Activated T-helper 2 cell treated with anti-CD3 and anti-CD28 coated beads, Interferon-gamma antibody, Interleukin-2, Interleukin-4, amounts not matched to agents 10 μg/mL and 5 μg/mL and 100 μg/mL, durations not matched to agents 14 hours and 24 hours and 36 hours (primary cell): ENCODE results near the gene RIN3. TPM values are rescaled to one million over a fixed set of nuclear protein-coding genes. Genes with fewer than 3 reads are reported as not detected.
"Not testable (repeated sequence)": the region's sequence is repeated elsewhere in the genome, so short reads cannot be mapped to it uniquely, and the experiment has no call there.

ENCODE experiments used
- DNase-seq: peaks from one replicate; pipeline ENCODE4 v3.0.0; 2021; ENCODE audit warnings: low spot score
- H3K27ac Mint-ChIP-seq: one replicate; pipeline ENCODE4 v1.8.0; 2021; ENCODE audit warnings: mixed read lengths
- H3K27me3 Mint-ChIP-seq: one replicate; pipeline ENCODE4 v1.8.0; 2021; ENCODE audit warnings: low read depth, mixed read lengths
- H3K36me3 Mint-ChIP-seq: one replicate; pipeline ENCODE4 v1.8.0; 2021; ENCODE audit warnings: low read depth, mixed read lengths
- H3K4me1 Mint-ChIP-seq: one replicate; pipeline ENCODE4 v1.8.0; 2021; ENCODE audit warnings: low read depth, mixed read lengths
- H3K4me3 Mint-ChIP-seq: one replicate; pipeline ENCODE4 v1.8.0; 2021; ENCODE audit warnings: low read depth, mild to moderate bottlenecking, moderate library complexity, mixed read lengths
- H3K9me3 Mint-ChIP-seq: one replicate; pipeline ENCODE4 v1.8.0; 2021; ENCODE audit warnings: mixed read lengths
- intact Hi-C: fragments of 100-400 bp; cut with micrococcal nuclease; formaldehyde crosslinking; loops from one replicate; pipeline ENCODE4 v1.15.1; 2023
- total RNA-seq: library from RNA; stranded (reverse); gene quantifications from 2 replicates; pipeline ENCODE4 v1.2.3, GENCODE V29; 2022

RIN3 gene
- total RNA-seq, 1 donor from 2014 or later = 21.1 TPM

GRCh38 chr14:92714739-92715307 is 201.2 kb downstream of the RIN3 start:
- not testable (repeated sequence) for H3K9me3 Mint-ChIP-seq

GRCh38 chr14:92716131-92716530 is 202.6 kb downstream of the RIN3 start:
- peaks cover 5% of the 10 kb centered on the region for H3K4me1 Mint-ChIP-seq
- no peaks in the 10 kb centered on the region for H3K36me3 Mint-ChIP-seq
- intact Hi-C loops = no loop called here
- H3K27ac Mint-ChIP-seq = no peak overlapping the region
- no peak overlapping the region for H3K4me3 Mint-ChIP-seq
- H3K27me3 Mint-ChIP-seq = peaks cover 24% of the 10 kb centered on the region
- no peaks in the 10 kb centered on the region for H3K9me3 Mint-ChIP-seq
- no peak for DNase-seq

More at GRCh38 chr14:92714739-92715307, 201.2 kb downstream of the RIN3 start:
- peaks cover 24% of the 10 kb centered on the region for H3K27me3 Mint-ChIP-seq
- DNase-seq = peak; percentile 65
- H3K4me3 Mint-ChIP-seq, H3K4me1 Mint-ChIP-seq, H3K36me3 Mint-ChIP-seq, H3K27ac Mint-ChIP-seq: not testable (repeated sequence)
- intact Hi-C loops = loop anchor here (1.0 kb wide), 1 partner anchor 68 kb away; no protein-coding TSS in a partner anchor

- H3K4me1 Mint-ChIP-seq = peaks cover 5% of the 10 kb centered on the region
- intact Hi-C loops = no loop called here
- H3K27me3 Mint-ChIP-seq = peaks cover 27% of the 10 kb centered on the region
- no peak overlapping the region for H3K27ac Mint-ChIP-seq
- no peak for DNase-seq
- H3K36me3 Mint-ChIP-seq = no peaks in the 10 kb centered on the region
- no peak overlapping the region for H3K4me3 Mint-ChIP-seq
- no peaks in the 10 kb centered on the region for H3K9me3 Mint-ChIP-seq
These were observed 204.0 kb downstream of the RIN3 start for GRCh38 chr14:92717571-92718042.

- peaks cover 5% of the 10 kb centered on the region for H3K4me1 Mint-ChIP-seq
- no peaks in the 10 kb centered on the region for H3K9me3 Mint-ChIP-seq
- no peaks in the 10 kb centered on the region for H3K36me3 Mint-ChIP-seq
- peaks cover 30% of the 10 kb centered on the region for H3K27me3 Mint-ChIP-seq
- no peak overlapping the region for H3K4me3 Mint-ChIP-seq
- intact Hi-C loops = no loop called here
- no peak for DNase-seq
- H3K27ac Mint-ChIP-seq = no peak overlapping the region
These were observed 205.1 kb downstream of the RIN3 start for GRCh38 chr14:92718664-92719063.

GRCh38 chr14:92719421-92719820 is 205.8 kb downstream of the RIN3 start:
- Mint-ChIP-seq H3K27me3 (peaks cover 34% of the 10 kb centered on the region), H3K27ac (no peak overlapping the region), H3K9me3 (no peaks in the 10 kb centered on the region), H3K36me3 (no peaks in the 10 kb centered on the region), H3K4me3 (no peak overlapping the region), H3K4me1 (peaks cover 5% of the 10 kb centered on the region)
- intact Hi-C loops = no loop called here
- DNase-seq = no peak

- H3K27me3 Mint-ChIP-seq = peaks cover 38% of the 10 kb centered on the region
- intact Hi-C loops = no loop called here
- no peaks in the 10 kb centered on the region for H3K36me3 Mint-ChIP-seq
- DNase-seq = no peak
- no peaks in the 10 kb centered on the region for H3K9me3 Mint-ChIP-seq
- no peak overlapping the region for H3K4me3 Mint-ChIP-seq
- H3K4me1 Mint-ChIP-seq = peaks cover 5% of the 10 kb centered on the region
- H3K27ac Mint-ChIP-seq = no peak overlapping the region
These were observed 206.3 kb downstream of the RIN3 start for GRCh38 chr14:92719890-92720323.

- Mint-ChIP-seq H3K27me3 (peaks cover 50% of the 10 kb centered on the region), H3K9me3 (peaks cover 3% of the 10 kb centered on the region), H3K27ac (no peak overlapping the region), H3K36me3 (no peaks in the 10 kb centered on the region), H3K4me1 (peaks cover 20% of the 10 kb centered on the region), H3K4me3 (no peak overlapping the region)
- no peak for DNase-seq
- intact Hi-C loops = no loop called here
These were observed 211.1 kb downstream of the RIN3 start for GRCh38 chr14:92724516-92725340.

GRCh38 chr14:92726135-92726932 is 212.8 kb downstream of the RIN3 start:
- H3K4me1 Mint-ChIP-seq = peaks cover 24% of the 10 kb centered on the region
- no peaks in the 10 kb centered on the region for H3K36me3 Mint-ChIP-seq
- H3K9me3 Mint-ChIP-seq = peaks cover 8% of the 10 kb centered on the region
- peak; percentile 16 for DNase-seq
- intact Hi-C loops = no loop called here
- H3K4me3 Mint-ChIP-seq = no peak overlapping the region
- peaks cover 52% of the 10 kb centered on the region for H3K27me3 Mint-ChIP-seq
- peak overlapping the region; percentile 38 for H3K27ac Mint-ChIP-seq

GRCh38 chr14:92726933-92727262 is 213.3 kb downstream of the RIN3 start:
- peaks cover 13% of the 10 kb centered on the region for H3K9me3 Mint-ChIP-seq
- H3K27ac Mint-ChIP-seq = no peak overlapping the region
- H3K36me3 Mint-ChIP-seq = peaks cover 5% of the 10 kb centered on the region
- no peak overlapping the region for H3K4me3 Mint-ChIP-seq
- intact Hi-C loops = no loop called here
- H3K27me3 Mint-ChIP-seq = peaks cover 52% of the 10 kb centered on the region
- no peak for DNase-seq
- peaks cover 24% of the 10 kb centered on the region for H3K4me1 Mint-ChIP-seq

GRCh38 chr14:92728759-92729364 is 215.3 kb downstream of the RIN3 start:
- Mint-ChIP-seq H3K27ac (no peak overlapping the region), H3K4me3 (no peak overlapping the region), H3K36me3 (peaks cover 5% of the 10 kb centered on the region), H3K27me3 (peaks cover 61% of the 10 kb centered on the region), H3K9me3 (peaks cover 16% of the 10 kb centered on the region), H3K4me1 (peaks cover 24% of the 10 kb centered on the region)
- intact Hi-C loops = no loop called here
- no peak for DNase-seq

GRCh38 chr14:92729634-92730358 is 216.2 kb downstream of the RIN3 start:
- Mint-ChIP-seq H3K4me1 (peaks cover 24% of the 10 kb centered on the region), H3K27ac (no peak overlapping the region), H3K9me3 (peaks cover 16% of the 10 kb centered on the region), H3K27me3 (peaks cover 60% of the 10 kb centered on the region), H3K36me3 (peaks cover 5% of the 10 kb centered on the region), H3K4me3 (no peak overlapping the region)
- intact Hi-C loops = loop anchor here (1.0 to 2.0 kb wide), 2 partner anchors 19 to 39 kb away; partner anchors contain the start of gene LGMN
- DNase-seq = no peak

- no peak for DNase-seq
- H3K36me3 Mint-ChIP-seq = peaks cover 5% of the 10 kb centered on the region
- peaks cover 20% of the 10 kb centered on the region for H3K4me1 Mint-ChIP-seq
- no peak overlapping the region for H3K27ac Mint-ChIP-seq
- H3K4me3 Mint-ChIP-seq = no peak overlapping the region
- peaks cover 63% of the 10 kb centered on the region for H3K27me3 Mint-ChIP-seq
- peaks cover 15% of the 10 kb centered on the region for H3K9me3 Mint-ChIP-seq
- intact Hi-C loops = loop anchor here (2.0 kb wide), 1 partner anchor 17 kb away; the partner anchor contains the start of gene LGMN
These were observed 218.1 kb downstream of the RIN3 start for GRCh38 chr14:92731622-92732115.
